HG03354 (cell line): ENCODE data around the gene FNDC10.
"Not testable (repeated sequence)": the region's sequence is repeated elsewhere in the genome, so short reads cannot be mapped to it uniquely, and the experiment has no call there.

ENCODE experiments used
- ATAC-seq: cut with Tn5 transposase; IDR thresholded peaks from one replicate; pipeline ENCODE4 v1.9.1; 2021; ENCODE audit warnings: mild to moderate bottlenecking; ENCODE audit not compliant: unreplicated experiment, poor library complexity, severe bottlenecking

The FNDC10 gene

DNA sequence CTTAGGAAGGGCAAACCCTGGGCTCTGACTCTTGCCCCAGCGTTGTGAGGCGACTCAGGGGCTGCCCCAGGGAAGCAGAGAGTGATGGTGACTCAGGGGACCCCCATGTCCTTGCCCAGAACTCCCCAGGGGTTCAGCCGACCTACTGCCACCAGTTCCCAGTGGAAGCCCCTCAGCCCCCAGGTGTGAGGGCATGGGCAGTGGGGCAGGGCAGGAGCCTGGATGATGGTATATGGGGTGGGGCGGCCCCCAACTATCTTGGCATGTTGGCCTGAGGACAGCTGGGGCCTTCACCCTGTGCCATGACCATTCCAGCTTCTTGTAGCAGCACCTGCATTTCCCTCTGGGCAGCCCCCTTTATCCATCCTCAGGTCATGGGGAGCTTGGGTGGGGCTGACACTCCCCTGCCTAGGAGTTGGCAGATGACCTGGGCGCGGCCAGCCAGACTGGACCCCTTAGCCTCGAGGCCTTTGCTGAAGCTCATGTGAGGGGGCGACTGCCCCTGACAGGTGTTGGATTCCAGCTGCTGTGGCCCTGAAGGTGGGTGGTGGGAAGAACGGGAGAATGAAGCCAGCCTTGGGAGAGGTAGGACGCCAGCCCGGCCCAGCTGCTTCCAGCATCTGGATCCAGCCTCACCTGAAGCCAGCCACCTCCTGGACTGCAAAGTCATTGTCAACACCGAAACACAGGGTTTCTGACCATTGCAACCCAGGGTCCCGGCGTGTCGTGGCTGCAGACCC is 1.8 kb upstream of the FNDC10 start:
- no peak for ATAC-seq

DNA sequence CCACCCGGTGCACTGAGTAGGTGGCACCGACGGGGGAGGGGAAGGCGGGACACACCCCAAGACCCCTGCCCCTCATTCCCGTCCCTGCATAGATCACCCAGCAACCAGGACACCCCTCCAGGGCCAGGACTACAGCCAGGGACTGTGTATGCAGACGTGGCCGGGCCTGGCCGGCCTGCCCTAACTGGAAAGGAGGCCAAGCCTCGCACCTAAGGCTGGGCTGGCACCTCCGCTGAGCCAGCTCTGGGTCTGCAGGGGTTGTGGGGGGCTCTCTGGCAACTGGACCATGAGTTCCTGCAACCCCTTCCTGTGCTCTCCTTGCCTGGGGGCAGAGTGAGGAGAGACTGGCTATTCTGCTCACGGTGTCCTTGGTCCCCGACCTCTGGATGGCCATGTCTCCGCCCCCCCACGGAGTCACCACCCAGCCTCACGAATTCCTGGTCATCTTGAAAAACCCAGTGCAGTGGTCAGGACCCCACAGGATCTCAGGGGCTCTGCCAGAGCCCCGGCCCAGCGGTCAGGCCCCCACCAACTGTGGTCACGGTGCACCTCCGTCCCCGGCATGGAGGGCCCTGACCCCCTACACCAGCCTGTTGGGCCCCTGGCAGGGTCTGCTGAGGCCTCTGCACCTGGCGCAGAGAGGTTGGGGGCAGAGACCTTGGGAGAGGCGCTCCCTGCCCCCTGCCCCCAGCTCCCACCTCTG is 1.1 kb upstream of the FNDC10 start:
- no peak for ATAC-seq

DNA sequence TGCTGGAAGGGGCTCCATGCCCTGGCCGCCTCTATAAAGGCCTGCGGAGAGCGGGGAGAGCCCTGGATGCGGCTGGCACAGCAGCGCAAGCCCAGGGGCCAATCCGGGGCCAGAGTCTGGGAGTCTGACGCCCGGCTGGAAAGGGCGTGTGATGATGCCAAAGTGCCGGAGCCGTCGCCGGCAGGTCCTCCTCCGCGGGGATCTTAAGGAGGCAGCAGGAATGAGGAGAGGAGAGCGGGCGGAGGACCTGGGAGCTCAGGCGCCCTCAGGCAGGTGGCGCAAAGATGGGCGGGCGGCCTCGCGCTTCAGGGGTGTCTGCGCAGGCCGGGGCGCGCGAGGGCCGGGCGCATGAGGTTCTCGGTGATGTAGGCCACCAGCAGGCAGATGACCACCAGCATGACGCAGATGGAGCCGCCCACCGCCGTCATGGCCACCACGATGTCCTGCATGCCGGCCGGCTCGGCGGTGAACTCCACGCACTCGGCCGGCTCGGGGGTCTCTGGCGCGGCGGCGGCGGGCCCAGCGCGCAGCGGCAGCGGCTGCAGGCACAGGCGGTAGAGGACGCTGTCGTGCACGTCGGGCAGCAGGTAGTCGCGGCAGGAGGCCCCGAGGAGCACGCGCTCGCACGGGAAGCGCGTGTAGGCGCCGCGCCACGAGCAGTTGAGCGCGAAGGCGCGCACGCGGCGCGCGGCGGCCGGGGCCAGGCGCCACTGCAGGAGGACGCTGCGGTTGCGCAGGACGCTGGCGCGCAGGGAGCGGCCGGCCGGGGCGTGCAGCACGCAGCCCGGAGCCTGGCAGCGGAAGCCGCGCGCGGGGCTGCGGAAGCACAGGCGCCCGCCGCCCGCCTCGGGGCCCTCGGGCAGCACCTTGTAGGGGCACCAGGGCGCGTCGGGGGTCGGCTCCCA is 653 bp downstream of the FNDC10 start:
- no peak for ATAC-seq

DNA sequence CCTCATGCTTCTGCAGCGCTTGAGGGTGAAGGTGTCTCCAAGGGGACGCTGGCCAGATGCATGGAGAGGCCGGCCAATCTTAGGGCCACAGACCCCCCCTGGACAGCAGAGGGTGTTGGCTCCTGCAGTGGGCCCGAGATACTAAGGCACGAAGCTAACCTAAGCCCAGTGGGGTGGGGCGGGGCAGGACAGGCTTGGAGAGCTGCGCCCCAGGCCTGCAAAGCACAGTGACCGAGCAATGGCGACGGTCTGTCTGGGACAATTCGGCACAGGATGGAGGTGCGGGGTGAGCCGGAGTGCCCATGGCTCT is 1.3 kb downstream of the FNDC10 start:
- ATAC-seq = no peak

DNA sequence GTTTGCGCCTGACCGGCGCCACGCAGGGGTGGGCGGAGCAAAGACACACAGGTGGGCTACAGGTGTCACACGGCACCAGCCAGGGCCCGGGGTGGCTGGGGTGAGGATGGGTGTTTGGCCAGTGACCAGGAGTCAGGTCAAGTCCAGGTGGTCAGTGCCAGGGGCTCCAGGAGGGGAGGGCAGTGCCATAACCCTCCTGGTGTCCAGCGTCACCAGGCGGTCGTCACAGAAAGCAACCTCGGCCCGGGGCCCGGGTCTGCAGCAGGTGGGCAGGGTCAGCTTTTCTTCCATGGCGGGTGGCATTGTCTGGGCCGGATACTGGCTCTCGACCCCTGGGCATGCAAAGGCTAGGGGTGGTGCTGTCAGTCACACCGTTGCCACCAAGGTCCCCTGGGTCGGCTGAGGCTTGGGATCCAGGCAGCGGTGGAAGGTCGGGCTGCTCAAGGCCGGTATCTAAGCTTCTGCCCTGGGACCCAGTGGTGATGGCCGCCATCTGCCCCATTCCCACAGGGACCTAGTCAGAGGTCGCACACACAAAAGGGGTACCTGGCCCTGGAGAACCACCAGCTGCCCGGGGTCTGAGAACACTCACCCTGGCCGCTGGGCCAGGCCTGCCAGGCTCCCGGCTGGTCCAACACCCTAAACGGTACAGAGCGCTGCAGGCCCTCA is 1.8 kb downstream of the FNDC10 start:
- ATAC-seq = no peak

DNA sequence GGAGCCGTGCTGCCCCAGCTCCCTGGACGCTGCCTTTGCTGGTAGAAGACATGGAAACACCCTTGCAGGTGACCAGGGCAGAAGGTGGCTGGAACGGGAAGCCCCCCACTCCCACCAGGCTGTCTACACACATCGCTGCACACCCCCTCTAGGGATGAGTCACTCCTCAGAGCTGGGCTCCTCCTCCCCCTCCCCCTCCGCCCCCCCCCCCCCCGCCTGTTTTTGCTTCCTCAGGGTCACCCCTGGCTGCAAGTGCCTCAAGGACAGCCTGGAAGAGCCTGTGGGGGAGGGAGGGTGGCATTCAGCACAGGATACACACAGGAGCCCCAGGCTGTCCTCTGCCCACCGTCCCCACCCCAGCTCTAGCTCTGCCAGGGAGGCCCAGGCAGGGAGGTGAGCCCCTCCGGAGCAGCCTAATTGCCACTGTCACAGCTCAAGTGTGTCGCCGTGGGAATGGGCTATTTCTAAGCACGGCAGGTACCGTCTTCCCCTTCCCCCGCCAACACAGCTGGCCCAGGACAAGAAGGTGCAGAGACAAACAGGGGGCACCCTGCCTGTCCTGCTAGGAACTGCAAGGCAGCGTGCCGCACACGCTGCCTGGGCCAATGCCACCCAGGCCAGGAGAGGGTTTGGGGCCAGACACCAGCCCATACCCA is 2.5 kb downstream of the FNDC10 start:
- ATAC-seq = no peak

DNA sequence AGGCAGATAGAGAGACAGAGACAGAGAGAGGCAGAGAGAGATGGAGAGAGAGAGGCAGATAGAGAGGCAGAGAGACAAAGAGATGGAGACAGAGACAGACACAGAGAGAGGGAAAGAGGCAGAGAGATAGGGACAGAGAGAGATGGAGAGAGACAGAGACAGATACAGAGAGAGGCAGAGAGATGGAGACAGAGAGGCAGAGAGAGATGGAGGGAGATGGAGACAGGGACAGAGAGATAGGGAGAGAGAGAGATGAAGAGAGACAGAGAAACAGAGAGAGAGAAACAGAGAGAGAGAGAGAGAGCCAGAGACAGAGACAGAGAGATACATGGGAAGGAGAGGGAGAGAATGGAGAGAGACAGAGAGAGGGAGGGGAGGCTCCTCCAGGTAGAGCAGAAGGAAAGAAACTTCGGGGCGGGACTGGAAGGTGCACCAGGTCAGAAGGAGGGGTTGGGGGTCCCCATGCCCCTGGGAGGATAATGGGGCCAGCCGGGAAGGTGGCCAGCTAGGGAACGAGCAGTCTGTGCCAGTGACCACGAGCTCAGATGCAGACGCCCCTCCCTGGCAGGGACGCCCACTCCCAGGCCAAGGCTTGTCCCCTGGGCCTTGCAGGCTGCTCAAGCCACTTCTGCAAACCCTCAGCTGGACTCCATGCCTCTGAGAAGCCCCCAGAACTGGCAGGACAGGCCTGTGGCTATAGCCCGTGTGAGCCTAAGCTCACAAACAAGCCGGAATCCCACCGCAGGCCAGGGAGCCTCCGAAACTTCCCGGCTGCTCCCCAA is 3.3 kb downstream of the FNDC10 start:
- ATAC-seq = no peak

DNA sequence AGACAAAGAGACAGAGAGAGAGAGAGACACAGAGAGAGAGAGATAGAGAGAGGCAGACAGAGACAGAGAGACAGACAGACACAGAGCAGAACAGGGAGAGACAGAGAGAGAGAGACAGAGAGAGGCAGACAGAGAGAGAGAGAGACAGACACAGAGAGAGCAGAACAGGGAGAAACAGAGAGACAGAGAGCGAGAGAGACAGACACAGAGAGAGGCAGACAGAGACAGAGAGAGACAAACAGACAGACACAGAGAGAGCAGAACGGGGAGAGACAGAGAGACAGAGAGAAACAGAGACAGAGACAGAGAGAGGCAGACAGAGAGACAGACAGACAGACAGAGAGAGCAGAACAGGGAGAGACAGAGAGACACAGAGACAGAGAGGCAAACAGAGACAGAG is 4.6 kb downstream of the FNDC10 start:
- ATAC-seq = not testable (repeated sequence)

DNA sequence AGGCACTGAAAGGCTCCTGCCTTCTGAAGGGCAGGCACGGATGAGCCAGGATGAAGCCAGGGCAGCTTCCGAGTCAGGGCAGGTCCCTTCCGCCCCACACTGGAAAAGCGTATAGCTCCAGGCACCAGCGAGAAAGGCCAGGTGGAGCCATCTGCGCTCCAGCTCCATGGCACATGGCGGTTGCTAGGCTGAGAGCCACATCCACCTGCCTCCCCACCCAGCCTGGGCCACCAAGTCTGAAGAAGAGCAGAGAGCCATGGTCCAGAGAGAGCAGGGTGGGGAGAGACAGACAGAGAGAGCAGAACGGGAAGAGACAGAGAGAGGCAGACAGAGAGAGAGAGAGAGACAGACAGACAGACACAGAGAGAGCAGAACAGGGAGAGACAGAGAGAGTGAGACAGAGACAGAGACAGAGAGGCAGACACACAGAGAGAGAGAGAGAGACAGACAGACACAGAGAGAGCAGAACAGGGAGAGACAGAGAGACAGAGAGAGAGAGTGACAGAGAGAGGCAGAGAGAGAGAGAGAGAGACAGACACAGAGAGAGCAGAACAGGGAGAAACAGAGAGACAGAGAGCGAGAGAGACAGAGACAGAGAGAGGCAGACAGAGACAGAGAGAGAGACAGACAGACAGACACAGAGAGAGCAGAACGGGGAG is 5.2 kb downstream of the FNDC10 start:
- no peak for ATAC-seq

DNA sequence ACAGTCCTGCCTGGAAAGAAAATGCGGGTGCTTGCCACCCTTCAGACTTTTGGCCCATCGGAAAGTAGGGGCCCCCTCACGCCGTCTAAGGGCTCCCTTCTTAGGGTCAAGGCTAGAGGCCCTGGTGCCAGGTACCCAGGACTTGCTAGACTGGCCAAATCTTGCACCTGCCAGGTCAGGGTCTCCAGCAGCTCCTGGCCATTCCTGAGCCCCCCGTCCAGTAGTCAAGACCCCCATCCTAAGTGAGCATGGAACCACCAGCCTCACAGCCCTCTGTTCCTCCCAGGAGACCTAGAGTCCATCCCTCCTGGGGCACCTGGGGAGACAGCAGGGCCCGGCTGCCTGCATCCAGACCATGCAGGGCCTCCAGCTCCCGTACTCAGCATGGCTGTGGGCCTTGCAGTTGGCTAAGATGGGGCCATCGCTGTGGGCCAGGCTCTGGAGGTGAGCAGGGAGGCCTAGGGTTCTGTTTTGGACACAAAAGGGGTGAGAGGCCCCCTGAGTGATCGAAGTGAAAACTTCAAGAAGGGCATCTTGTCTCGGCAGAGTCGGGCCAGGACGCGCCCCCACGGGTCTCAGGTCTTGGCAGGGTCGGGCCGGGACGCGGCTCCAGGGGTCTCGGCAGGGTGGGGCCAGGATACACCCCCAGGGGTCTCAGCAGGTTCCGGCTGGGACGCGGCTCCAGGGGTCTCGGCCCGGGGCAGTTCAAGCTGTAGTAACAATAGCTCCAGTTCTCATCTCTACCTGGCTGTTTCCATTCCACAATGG is 5.9 kb downstream of the FNDC10 start:
- no peak for ATAC-seq

DNA sequence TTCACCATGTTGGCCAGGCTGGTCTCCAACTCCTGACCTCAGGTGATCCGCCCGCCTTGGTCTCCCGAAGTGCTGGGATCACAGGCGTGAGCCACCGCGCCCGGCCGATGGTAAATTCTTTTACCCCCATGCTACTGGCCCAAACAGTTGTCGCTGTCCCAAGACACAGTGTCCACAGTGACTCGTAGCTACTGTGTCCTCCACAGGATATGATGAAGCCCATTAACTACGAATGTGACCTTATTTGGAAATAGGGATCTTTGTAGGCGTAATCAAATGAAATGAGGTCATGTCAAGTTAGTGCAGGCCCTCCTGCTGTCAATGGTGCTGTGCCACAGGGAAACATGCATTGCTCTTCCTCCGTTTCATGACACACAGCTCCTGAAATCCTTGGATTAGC is 8.5 kb downstream of the FNDC10 start:
- ATAC-seq = no peak

DNA sequence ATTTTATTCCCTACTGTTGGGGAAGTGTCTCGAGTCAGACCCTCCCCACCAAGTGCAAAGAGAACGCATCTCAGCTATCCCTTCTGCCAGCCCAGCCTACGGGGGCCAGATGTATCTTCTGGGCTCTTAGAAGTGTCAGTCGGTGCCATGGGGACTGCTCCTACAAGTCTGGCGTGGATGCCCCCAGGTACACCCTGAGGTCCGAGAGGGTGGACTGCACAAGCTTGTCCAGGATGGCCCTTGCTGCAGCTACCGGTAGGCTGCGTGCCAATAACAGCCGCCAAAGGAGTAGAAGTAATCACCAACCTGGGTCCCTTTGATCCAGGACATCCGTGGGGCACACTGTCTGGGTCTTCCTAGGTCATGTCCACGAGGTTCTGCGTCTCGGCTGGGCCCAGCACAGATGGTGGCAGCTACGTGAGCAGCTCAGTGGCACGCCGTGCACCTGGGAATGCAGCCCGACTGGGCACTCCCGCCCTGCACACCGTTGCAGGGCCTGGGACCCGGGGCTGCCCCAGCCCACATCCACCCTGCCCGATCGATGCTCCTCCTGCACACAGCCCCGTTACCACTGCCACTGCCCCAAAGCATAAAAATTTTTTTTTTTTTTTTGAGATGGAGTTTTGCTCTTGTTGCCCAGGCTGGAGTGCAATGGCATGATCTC is 16.5 kb downstream of the FNDC10 start:
- ATAC-seq = no peak

DNA sequence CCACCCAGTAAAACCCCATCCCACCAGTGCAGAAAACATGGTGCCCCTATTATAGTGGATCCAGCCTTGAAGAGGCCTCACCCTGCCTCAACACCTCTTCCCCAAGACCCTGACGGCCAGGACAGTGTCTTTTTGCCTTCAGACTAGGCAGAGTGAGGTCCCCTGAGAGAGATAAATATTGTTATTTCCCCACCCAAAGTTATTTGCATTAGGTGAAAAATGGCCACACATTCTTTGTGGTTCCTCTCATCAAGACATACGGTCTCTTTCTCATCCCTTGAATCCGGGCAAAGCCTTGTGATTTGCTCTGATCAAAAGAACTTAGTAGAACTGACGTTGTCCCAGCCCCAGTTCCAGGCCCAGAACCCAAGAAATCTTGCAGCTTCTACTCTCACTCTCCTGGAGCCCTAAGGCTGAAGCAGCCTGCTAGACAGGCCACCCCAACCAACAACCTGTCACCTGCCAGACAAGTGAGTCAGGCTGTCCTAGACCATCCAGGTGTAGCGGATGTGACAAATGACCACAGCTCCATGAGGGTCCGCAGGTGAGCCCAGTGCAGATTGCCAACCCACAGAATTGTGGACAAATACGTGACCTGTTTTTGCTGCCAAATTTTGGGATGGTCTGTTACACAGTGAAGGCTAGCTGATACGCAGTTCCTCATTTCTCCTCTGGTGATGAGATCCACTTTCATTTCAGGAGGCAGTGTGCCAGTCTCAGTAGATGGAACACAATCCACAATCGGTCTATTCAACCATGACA is 17.2 kb downstream of the FNDC10 start:
- ATAC-seq = no peak

DNA sequence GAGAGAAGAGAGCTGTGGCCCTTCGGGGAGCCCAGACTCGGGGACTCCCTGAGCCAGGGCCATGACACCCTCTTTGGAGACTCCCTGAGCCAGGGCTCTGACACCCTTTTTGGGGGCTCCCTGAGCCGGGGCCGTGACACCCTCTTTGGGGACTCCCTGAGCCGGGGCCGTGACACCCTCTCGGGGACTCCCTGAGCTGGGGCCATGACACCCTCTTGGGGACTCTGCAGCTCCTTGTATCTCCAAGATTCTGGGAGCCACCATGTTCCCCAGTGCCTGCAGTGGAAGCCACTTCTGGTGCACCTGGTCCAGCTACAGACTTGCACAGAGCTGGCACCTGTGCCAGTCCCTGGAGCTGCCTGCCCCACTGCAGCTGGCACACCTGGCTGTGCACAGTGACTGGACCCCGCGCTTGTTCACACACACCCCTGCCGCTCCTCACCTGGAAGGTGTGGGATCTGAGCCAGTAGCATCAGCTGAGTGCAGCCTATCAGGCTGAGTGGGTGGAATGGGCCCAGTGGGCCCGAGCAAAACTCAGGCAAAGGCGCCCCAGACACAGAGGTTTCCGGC is 21.5 kb downstream of the FNDC10 start:
- no peak for ATAC-seq

DNA sequence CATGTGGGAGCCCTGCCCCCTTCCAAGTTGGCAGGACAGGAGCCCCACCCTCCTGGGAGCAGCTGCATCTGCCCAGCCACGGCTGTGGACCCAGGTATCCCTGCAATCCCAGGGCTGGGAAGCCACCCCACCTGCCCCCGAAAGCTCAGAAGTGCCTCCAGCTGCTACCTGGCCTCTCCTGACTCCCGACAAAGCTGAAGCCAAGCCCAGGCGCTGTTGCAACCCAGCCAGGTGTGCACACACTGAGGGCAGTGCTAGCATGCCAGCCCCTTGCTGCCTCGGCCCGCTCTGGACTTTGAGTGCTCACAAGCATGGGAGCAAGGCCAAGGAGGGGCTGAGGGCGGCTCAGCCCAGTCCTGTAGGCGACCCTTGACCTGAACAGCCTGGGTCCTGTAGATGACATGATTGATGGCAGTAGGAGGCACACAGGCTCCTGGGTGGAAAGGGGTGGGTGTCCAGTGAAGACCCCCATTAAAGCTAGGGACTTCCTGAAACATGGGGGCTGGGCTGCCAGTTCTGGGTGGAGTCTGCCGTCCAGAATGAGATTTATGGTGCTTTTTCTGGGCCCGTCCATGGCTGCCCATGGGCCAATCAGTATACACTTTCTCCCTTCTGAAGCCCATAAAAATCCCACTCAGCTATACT is 22.4 kb downstream of the FNDC10 start:
- ATAC-seq = no peak
